H1 (cell line): Measurements from ENCODE around the gene PRSS23. TPM values are rescaled to one million over a fixed set of nuclear protein-coding genes. Genes with fewer than 3 reads are reported as not detected.

Experiments used
- CTCF ChIA-PET: fragments of 300-600 bp; sonication (Branson Sonifier 250); formaldehyde crosslinking; loops from one replicate; lab custom pipeline; 2021; ENCODE audit not compliant: partially characterized antibody; lab: Charles Lee
- POLR2A ChIA-PET: fragments of 300-600 bp; sonication (Branson Sonifier 250); formaldehyde crosslinking; loops from one replicate; lab custom pipeline; 2021; ENCODE audit warnings: inconsistent platforms; ENCODE audit not compliant: partially characterized antibody; lab: Charles Lee
- DNase-seq, 2 experiments: peaks; one replicate each; pipeline versions ENCODE4 v3.0.0 to v3.0.0-alpha.2; 2010 to 2022; ENCODE audit warnings: low spot score in 2 of 2, low read depth in 1 of 2, mixed read lengths in 1 of 2
- FAIRE-seq: peaks from 2 replicates; lab custom pipeline; 2011; peaks lifted over from hg19 to GRCh38; lab: Jason Lieb, UNC
- H2AFZ ChIP-seq: 2 replicates; pipeline ENCODE4 v1.8.1; 2012; ENCODE audit warnings: low read length, inconsistent platforms
- H2AK5ac ChIP-seq: 2 replicates; pipeline ENCODE4 v1.6.1; 2013; ENCODE audit warnings: low read depth, low read length
- H2BK120ac ChIP-seq: replicated peaks from 2 replicates; pipeline ENCODE3; 2013; ENCODE audit warnings: low read depth, low read length, inconsistent platforms
- H2BK12ac ChIP-seq: 2 replicates; pipeline ENCODE4 v1.6.1; 2013; ENCODE audit warnings: low read depth, low read length
- H2BK15ac ChIP-seq: 2 replicates; pipeline ENCODE4 v1.6.1; 2013; ENCODE audit warnings: low read length
- H2BK20ac ChIP-seq: 2 replicates; pipeline ENCODE4 v1.6.1; 2013; ENCODE audit warnings: low read length
- H2BK5ac ChIP-seq: 2 replicates; pipeline ENCODE4 v1.6.1; 2013; ENCODE audit warnings: low read depth, low read length
- H3K14ac ChIP-seq: 2 replicates; pipeline ENCODE4 v1.6.1; 2013; ENCODE audit warnings: inconsistent platforms; ENCODE audit not compliant: insufficient read length
- H3K18ac ChIP-seq: 2 replicates; pipeline ENCODE4 v1.6.1; 2013; ENCODE audit warnings: low read length; ENCODE audit errors: extremely low read depth
- H3K23ac ChIP-seq: 2 replicates; pipeline ENCODE4 v1.6.1; 2013; ENCODE audit warnings: inconsistent platforms; ENCODE audit not compliant: insufficient read length
- H3K23me2 ChIP-seq: 2 replicates; pipeline ENCODE4 v1.6.1; 2013; ENCODE audit warnings: low read depth, low read length
- H3K27ac ChIP-seq: 2 replicates; pipeline ENCODE4 v1.6.1; 2011; ENCODE audit warnings: low read depth, low read length, inconsistent platforms
- H3K27me3 ChIP-seq, 4 experiments: replicated peaks in 1 of 4; 1 replicate in 1 of 4; 2 replicates in 3 of 4; pipeline versions ENCODE4 v1.6.1 to v1.8.1; 2011 to 2013; ENCODE audit warnings: low read length in 3 of 4, mild to moderate bottlenecking in 3 of 4, inconsistent platforms in 2 of 4, mixed read lengths in 2 of 4, moderate library complexity in 1 of 4; ENCODE audit not compliant: control insufficient read depth in 3 of 4, insufficient read depth in 3 of 4; ENCODE audit errors: extremely low read depth in 1 of 4
- H3K36me3 ChIP-seq, 4 experiments: 2 replicates each; pipeline versions ENCODE4 v1.6.1 to v1.8.1; 2011 to 2013; ENCODE audit warnings: mild to moderate bottlenecking in 4 of 4, low read length in 3 of 4, moderate library complexity in 2 of 4, control low read depth in 1 of 4, inconsistent platforms in 1 of 4; ENCODE audit not compliant: insufficient read depth in 4 of 4, control insufficient read depth in 2 of 4
- H3K4ac ChIP-seq: replicated peaks from 2 replicates; pipeline ENCODE3; 2013; ENCODE audit warnings: low read length, low read depth, mixed read lengths, inconsistent platforms; ENCODE audit not compliant: insufficient read length
- H3K4me1 ChIP-seq, 4 experiments: replicated peaks in 1 of 4; 1 replicate in 1 of 4; 2 replicates in 3 of 4; pipeline versions ENCODE4 v1.6.1 to v1.8.1; 2011 to 2013; ENCODE audit warnings: low read length in 3 of 4, inconsistent platforms in 2 of 4, mixed read lengths in 1 of 4; ENCODE audit not compliant: insufficient read depth in 4 of 4, control insufficient read depth in 3 of 4
- H3K4me2 ChIP-seq, 2 experiments: 2 replicates each; pipeline versions ENCODE4 v1.6.1 to v1.8.1; 2011 to 2013; ENCODE audit warnings: low read depth in 2 of 2, low read length in 2 of 2, control low read depth in 1 of 2, inconsistent platforms in 1 of 2, mild to moderate bottlenecking in 1 of 2; ENCODE audit not compliant: insufficient read depth in 1 of 2
- H3K4me3 ChIP-seq, 4 experiments: fragments of 200-600, 300-600 bp in 1 of 4; sonication (generic), shearing (Covaris generic), sonication (Bioruptor Twin) in 1 of 4; 2 replicates each; pipeline versions ENCODE4 v1.5.1 to v1.8.1; 2011 to 2016; ENCODE audit warnings: low read length in 4 of 4, low read depth in 3 of 4, control low read depth in 2 of 4, inconsistent platforms in 2 of 4, mild to moderate bottlenecking in 2 of 4, mixed read lengths in 1 of 4, moderate library complexity in 1 of 4; ENCODE audit not compliant: insufficient read depth in 2 of 4; ENCODE audit errors: extremely low read depth in 1 of 4
- H3K56ac ChIP-seq: replicated peaks from 2 replicates; pipeline ENCODE3; 2013; ENCODE audit warnings: low read depth, mild to moderate bottlenecking, mixed read lengths, low read length, inconsistent platforms; ENCODE audit not compliant: insufficient read length
- H3K79me1 ChIP-seq: 2 replicates; pipeline ENCODE4 v1.6.1; 2013; ENCODE audit warnings: low read depth, low read length, control low read depth
- H3K79me2 ChIP-seq, 2 experiments: 2 replicates each; pipeline versions ENCODE4 v1.6.1 to v1.8.1; 2012 to 2013; ENCODE audit warnings: low read length in 2 of 2, mild to moderate bottlenecking in 2 of 2, inconsistent platforms in 1 of 2; ENCODE audit not compliant: insufficient read depth in 2 of 2, control insufficient read depth in 1 of 2
- H3K9ac ChIP-seq, 4 experiments: replicated peaks in 1 of 4; 1 replicate in 1 of 4; 2 replicates in 3 of 4; pipeline versions ENCODE4 v1.6.1 to v1.8.1; 2011 to 2013; ENCODE audit warnings: low read depth in 3 of 4, low read length in 3 of 4, control low read depth in 2 of 4, mild to moderate bottlenecking in 2 of 4, moderate library complexity in 2 of 4, inconsistent platforms in 1 of 4; ENCODE audit errors: extremely low read depth in 1 of 4
- H3K9me3 ChIP-seq, 2 experiments: 2 replicates each; pipeline versions ENCODE4 v1.6.1 to v1.8.1; 2012 to 2013; ENCODE audit warnings: mild to moderate bottlenecking in 2 of 2, moderate library complexity in 2 of 2, control low read depth in 1 of 2, inconsistent platforms in 1 of 2, low read depth in 1 of 2, low read length in 1 of 2, mixed read lengths in 1 of 2; ENCODE audit not compliant: insufficient read depth in 2 of 2
- H4K20me1 ChIP-seq, 2 experiments: replicated peaks in 1 of 2; 2 replicates each; pipeline versions ENCODE3 to v1.8.1; 2011 to 2013; ENCODE audit warnings: inconsistent platforms in 2 of 2, low read length in 2 of 2, mild to moderate bottlenecking in 1 of 2; ENCODE audit not compliant: insufficient read depth in 2 of 2, control insufficient read depth in 1 of 2
- H4K5ac ChIP-seq: 2 replicates; pipeline ENCODE4 v1.6.1; 2013; ENCODE audit warnings: low read length, low read depth, mixed read lengths, inconsistent platforms; ENCODE audit not compliant: insufficient read length
- H4K8ac ChIP-seq: 2 replicates; pipeline ENCODE4 v1.8.0; 2013; ENCODE audit warnings: mild to moderate bottlenecking, moderate library complexity, low read length, inconsistent platforms; ENCODE audit not compliant: insufficient read depth; ENCODE audit errors: extremely low read depth
- H4K91ac ChIP-seq: replicated peaks from 2 replicates; pipeline ENCODE3; 2013; ENCODE audit warnings: low read length, mixed read lengths, inconsistent platforms; ENCODE audit not compliant: insufficient read length
- ASH2L ChIP-seq: fragments of 200-600, 300-600 bp; sonication (generic); IDR thresholded peaks from one replicate; pipeline ENCODE4 v1.7.1; 2017; ENCODE audit warnings: low read length
- GABPA ChIP-seq: IDR thresholded peaks from 2 replicates; pipeline ENCODE4 v1.6.1; 2011; ENCODE audit warnings: mild to moderate bottlenecking, low read length, moderate library complexity, borderline replicate concordance; ENCODE audit not compliant: insufficient read depth
- KDM4A ChIP-seq: IDR thresholded peaks from one replicate; pipeline ENCODE4 v1.7.1; 2012; ENCODE audit warnings: low read depth, mild to moderate bottlenecking, moderate library complexity, low read length, inconsistent platforms; ENCODE audit not compliant: severe bottlenecking
- MAFK ChIP-seq: IDR thresholded peaks from 2 replicates; pipeline ENCODE4 v1.6.1; 2012; ENCODE audit warnings: low read depth, mild to moderate bottlenecking, improper control_type of control experiment, low read length
- NRF1 ChIP-seq: IDR thresholded peaks from 2 replicates; pipeline ENCODE4 v1.6.1; 2011; ENCODE audit warnings: mild to moderate bottlenecking, low read depth, low read length, improper control_type of control experiment
- RAD21 ChIP-seq, 2 experiments: IDR thresholded peaks in 1 of 2; conservative IDR thresholded peaks in 1 of 2; 2 replicates each; pipeline ENCODE4 v1.6.1; 2011; ENCODE audit warnings: low read depth in 2 of 2, low read length in 2 of 2, improper control_type of control experiment in 1 of 2, inconsistent platforms in 1 of 2, mild to moderate bottlenecking in 1 of 2, moderate library complexity in 1 of 2
- RXRA ChIP-seq: IDR thresholded peaks from 2 replicates; pipeline ENCODE4 v1.6.1; 2011; ENCODE audit warnings: low read depth, mild to moderate bottlenecking, low read length, moderate library complexity; ENCODE audit not compliant: insufficient read depth
- SAP30 ChIP-seq: fragments of 300-600 bp; sonication (generic); IDR thresholded peaks from 2 replicates; pipeline ENCODE4 v1.7.1; 2012; ENCODE audit warnings: low read length, moderate library complexity, mild to moderate bottlenecking, inconsistent platforms; ENCODE audit not compliant: insufficient read depth, insufficient replicate concordance
- SIN3A ChIP-seq, 2 experiments: IDR thresholded peaks in 1 of 2; conservative IDR thresholded peaks in 1 of 2; 2 replicates each; pipeline ENCODE4 v1.6.1; 2011 to 2012; ENCODE audit warnings: low read length in 2 of 2, improper control_type of control experiment in 1 of 2, low read depth in 1 of 2, mild to moderate bottlenecking in 1 of 2
- TCF12 ChIP-seq: IDR thresholded peaks from 2 replicates; pipeline ENCODE4 v1.6.1; 2011; ENCODE audit warnings: low read depth, mild to moderate bottlenecking, low read length
- TEAD4 ChIP-seq: IDR thresholded peaks from 2 replicates; pipeline ENCODE4 v1.6.1; 2012; ENCODE audit warnings: low read depth, low read length, inconsistent platforms, mixed read lengths
- WGBS, 2 experiments: shearing (Covaris generic) in 1 of 2; methylation state at CpG; one replicate each; pipeline versions ENCODE4 v1.1.6 to v1.1.7; 2013 to 2015; ENCODE audit warnings: low lambda C conversion rate in 2 of 2, mixed read lengths in 2 of 2, inconsistent platforms in 1 of 2, low coverage in 1 of 2, missing lambda C conversion rate in 1 of 2; ENCODE audit not compliant: insufficient replicate concordance in 2 of 2, insufficient coverage in 1 of 2, insufficient read length in 1 of 2; ENCODE audit errors: extremely low coverage in 1 of 2, missing lambda C conversion rate in 1 of 2; 5-methylcytosine and 5-hydroxymethylcytosine counted together
- polyA plus RNA-seq, 7 experiments: library from polyadenylated mRNA; depleted of rRNA in 3 of 7; stranded (reverse) in 5 of 7; unstranded in 2 of 7; fragments of >200 nt in 5 of 7; fragments of 200-250 nt in 2 of 7; gene quantifications; 1 replicate in 5 of 7; 2 replicates in 1 of 7; 4 replicates in 1 of 7; pipeline versions ENCODE4 v1.2.1 to v1.2.3, GENCODE V29; 2011 to 2013; ENCODE audit warnings: missing spikeins in 2 of 7, mixed read lengths in 2 of 7
- total RNA-seq: library from RNA; stranded (reverse); fragmentation: NEBNext Ultra II Directional; extraction: Animal tissue kit (Norgen Biotek cat#: 25700); gene quantifications from 2 replicates; pipeline ENCODE4 v1.2.1, GENCODE V29; 2021
- TF ChIP-seq, protein P1 (sequence below): IDR thresholded peaks from 2 replicates; pipeline ENCODE4 v1.6.1; 2011; ENCODE audit warnings: low read depth, mild to moderate bottlenecking, low read length; ENCODE audit not compliant: insufficient read depth

Gene PRSS23
- total and polyA plus RNA-seq, 2 of the 8 experiments (the other 6 are each of a cell fraction or from before 2014, with no cell fraction given): 4.4 to 5.6 TPM

DNA sequence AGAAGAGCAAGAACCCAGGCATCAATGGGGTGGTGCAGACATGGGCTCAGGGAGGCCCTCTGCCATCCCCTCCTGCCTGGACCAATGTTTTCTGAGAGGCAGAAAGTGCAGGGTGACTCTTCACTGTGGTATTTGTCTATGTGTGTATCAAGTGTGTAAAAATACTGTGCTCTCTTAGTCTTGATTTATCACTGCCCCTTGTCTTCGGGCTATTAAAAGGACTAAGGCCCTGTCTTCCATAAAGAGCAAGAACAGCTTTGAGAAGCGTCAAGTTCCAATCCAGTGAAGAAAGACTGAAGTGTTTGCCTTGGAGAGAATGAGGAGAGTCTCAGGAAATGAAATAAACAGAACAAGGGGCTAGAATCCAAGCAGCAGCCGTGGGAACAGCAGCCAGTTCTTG lies 14.4 kb downstream of the PRSS23 start:
- H2BK15ac ChIP-seq: no peak overlapping the region
- H3K79me1 ChIP-seq: no peaks in the 10 kb centered on the region
- H2BK5ac ChIP-seq: no peak overlapping the region
- H4K20me1 ChIP-seq: no peaks in the 10 kb centered on the region
- WGBS, 2 experiments: 83% methylated on average over 3 of the region's 3 CpGs; no CpG with 5 or more reads in 1 of the 2 experiments
- H3K27me3 ChIP-seq: no peaks in the 10 kb centered on the region
- H4K91ac ChIP-seq: no peak overlapping the region
- H4K8ac ChIP-seq: no peak overlapping the region
- H2AK5ac ChIP-seq: no peak overlapping the region
- no peak overlapping the region for H4K5ac ChIP-seq
- H3K9me3 ChIP-seq: no peaks in the 10 kb centered on the region
- ChIA-PET POLR2A (interaction anchor here (1.0 kb wide), 1 partner anchor 14 kb away, joined by 4 read pairs; no protein-coding TSS in a partner anchor), CTCF (interaction anchor here (0.6 to 3.4 kb wide), 11 partner anchors 11 to 360 kb away, joined by 3 to 11 read pairs (median 3); no protein-coding TSS in a partner anchor)
- no peak overlapping the region for H2BK120ac ChIP-seq
- H3K4me1 ChIP-seq: peaks cover 0 to 5% (median 1%) of the 10 kb centered on the region in 4 experiments; a peak in 1 of 7 replicates
- H3K56ac ChIP-seq: no peak overlapping the region
- H2BK12ac ChIP-seq: no peak overlapping the region
- no peak overlapping the region for H2AFZ ChIP-seq
- no peaks in the 10 kb centered on the region for H3K36me3 ChIP-seq
- DNase-seq: no peak
- H3K4ac ChIP-seq: no peak overlapping the region
- no peaks in the 10 kb centered on the region for H3K79me2 ChIP-seq
- no peak overlapping the region for H3K23ac ChIP-seq
- no peaks in the 10 kb centered on the region for H3K23me2 ChIP-seq
- FAIRE-seq: no peak
- H3K4me3 ChIP-seq: no peak overlapping the region
- no peak overlapping the region for H3K9ac ChIP-seq
- H3K14ac ChIP-seq: no peak overlapping the region
- no peak overlapping the region for H2BK20ac ChIP-seq
- no peak overlapping the region for H3K18ac ChIP-seq
- H3K27ac ChIP-seq: no peak overlapping the region
- H3K4me2 ChIP-seq: no peak overlapping the region
- TF ChIP-seq ASH2L: no peak
- TF ChIP-seq RXRA: no peak
- TF ChIP-seq TCF12: no peak
- TF ChIP-seq NRF1: no peak
- no peak for TF ChIP-seq GABPA
- no peak for TF ChIP-seq SIN3A (conservative IDR thresholded peaks at IDR 0.05 in 1 of 2, IDR thresholded peaks at IDR 0.05 in 1 of 2; ENCODE audit: low read depth in 1 of 2, low read length in 2 of 2)
- TF ChIP-seq, protein P1, sequence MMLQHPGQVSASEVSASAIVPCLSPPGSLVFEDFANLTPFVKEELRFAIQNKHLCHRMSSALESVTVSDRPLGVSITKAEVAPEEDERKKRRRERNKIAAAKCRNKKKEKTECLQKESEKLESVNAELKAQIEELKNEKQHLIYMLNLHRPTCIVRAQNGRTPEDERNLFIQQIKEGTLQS: no peak
- TF ChIP-seq RAD21 (IDR thresholded peaks at IDR 0.05 in 1 of 2, conservative IDR thresholded peaks at IDR 0.05 in 1 of 2; ENCODE audit: low read depth in 2 of 2, low read length in 2 of 2): no peak
- TF ChIP-seq KDM4A: no peak
- no peak for TF ChIP-seq SAP30
- no peak for TF ChIP-seq TEAD4
- no peak for TF ChIP-seq MAFK
